GM18499 (cell line): Measurements from ENCODE around the gene UGT2B10.
"Not testable (repeated sequence)": the region's sequence is repeated elsewhere in the genome, so short reads cannot be mapped to it uniquely, and the experiment has no call there.

ENCODE experiments used
- ATAC-seq: cut with Tn5 transposase; IDR thresholded peaks from one replicate; pipeline ENCODE4 v1.9.1; 2021; ENCODE audit warnings: moderate number of reproducible peaks; ENCODE audit not compliant: insufficient read depth, unreplicated experiment

The UGT2B10 gene

DNA sequence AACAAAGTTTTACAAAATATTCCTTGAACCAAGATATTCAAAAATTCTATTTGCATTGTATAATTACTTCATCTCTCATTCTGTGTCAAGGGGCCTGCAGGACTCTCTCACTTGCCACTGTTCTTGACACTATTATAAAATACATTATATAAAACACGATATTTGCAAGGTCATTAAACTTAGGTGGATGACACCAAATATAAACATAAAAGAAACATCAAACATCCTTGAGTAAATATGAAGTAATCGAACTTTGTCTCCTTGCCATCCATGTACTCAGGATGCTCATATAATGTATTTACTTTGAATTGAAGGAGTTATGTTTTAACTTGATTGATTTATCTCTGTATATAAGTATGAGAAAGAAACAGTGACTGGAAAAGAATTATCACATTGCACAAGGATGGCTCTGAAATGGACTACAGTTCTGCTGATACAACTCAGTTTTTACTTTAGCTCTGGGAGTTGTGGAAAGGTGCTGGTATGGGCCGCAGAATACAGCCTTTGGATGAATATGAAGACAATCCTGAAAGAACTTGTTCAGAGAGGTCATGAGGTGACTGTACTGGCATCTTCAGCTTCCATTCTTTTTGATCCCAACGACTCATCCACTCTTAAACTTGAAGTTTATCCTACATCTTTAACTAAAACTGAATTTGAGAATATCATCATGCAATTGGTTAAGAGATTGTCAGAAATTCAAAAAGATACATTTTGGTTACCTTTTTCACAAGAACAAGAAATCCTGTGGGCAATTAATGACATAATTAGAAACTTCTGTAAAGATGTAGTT, at the start of gene UGT2B10:
TSS of gene UGT2B10 (plus strand) at position 378 of the 793 bp plus-strand sequence. CDS start at position 404, 26 bp downstream.
- not testable (repeated sequence) for ATAC-seq

GRCh38 chr4:68771836-68772235, 44.0 kb upstream of the UGT2B10 start:
- ATAC-seq = not testable (repeated sequence)

- no peak for ATAC-seq
These were observed 42.1 kb upstream of the UGT2B10 start for GRCh38 chr4:68773699-68774098.

DNA sequence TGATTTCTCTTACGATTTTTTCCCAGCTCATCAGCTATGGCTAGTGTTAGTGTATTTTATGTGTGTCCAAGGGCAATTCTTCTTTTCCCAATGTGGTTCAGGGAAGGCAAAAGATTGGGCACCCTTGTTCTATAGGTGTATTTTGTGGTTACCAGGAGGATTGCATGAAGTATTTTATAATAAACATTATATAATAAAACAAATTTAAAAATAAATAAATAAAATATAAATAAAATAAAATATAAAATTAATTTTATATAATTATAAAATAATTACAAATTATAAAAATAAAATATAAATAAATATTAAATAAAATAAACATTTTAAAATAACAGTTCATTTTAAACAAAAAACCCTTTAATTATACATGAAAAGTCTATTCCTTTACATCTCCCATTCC, 35.6 kb upstream of the UGT2B10 start:
- ATAC-seq = no peak

DNA sequence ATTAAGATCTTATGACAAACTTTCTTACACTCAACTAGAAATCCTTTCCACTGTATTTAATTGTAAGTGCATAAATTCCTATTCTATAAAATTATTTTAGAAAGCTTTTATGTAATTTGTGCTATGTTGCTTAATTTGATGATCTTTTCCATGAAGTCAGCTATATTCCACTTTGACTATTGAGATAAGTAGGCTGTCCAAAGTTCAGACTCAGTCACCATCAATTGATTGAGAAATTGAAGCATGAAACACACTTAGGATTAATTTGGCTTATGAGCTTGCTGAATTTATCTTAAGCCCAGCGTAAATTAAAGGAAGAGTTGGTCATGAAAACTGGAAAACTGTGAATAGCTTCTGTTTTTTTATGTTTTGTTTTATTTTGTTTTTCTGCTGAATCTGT, 18.7 kb upstream of the UGT2B10 start:
- no peak for ATAC-seq

GRCh38 chr4:68797618-68798017, 18.2 kb upstream of the UGT2B10 start:
- ATAC-seq = no peak

GRCh38 chr4:68803013-68803412, 12.8 kb upstream of the UGT2B10 start:
- no peak for ATAC-seq

GRCh38 chr4:68808060-68808459, 7.7 kb upstream of the UGT2B10 start:
- no peak for ATAC-seq

DNA sequence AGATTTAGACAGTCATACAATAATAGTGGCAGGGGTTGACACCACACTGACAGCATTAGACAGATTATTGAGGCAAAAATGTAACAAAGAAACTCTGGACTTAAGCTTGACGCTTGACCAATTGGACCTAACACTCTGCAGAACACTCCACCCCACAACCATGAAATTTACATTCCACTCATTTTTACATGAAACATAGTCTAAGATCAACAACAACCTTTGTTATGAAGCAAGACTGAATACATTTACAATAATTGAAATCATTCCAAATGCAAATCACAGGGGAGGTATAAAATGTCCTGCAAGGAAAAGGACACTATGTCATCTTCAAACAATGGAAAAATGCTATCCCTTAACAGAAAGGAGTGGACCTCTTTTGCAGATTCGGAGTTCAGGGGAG, 4.9 kb upstream of the UGT2B10 start:
- ATAC-seq = no peak

DNA sequence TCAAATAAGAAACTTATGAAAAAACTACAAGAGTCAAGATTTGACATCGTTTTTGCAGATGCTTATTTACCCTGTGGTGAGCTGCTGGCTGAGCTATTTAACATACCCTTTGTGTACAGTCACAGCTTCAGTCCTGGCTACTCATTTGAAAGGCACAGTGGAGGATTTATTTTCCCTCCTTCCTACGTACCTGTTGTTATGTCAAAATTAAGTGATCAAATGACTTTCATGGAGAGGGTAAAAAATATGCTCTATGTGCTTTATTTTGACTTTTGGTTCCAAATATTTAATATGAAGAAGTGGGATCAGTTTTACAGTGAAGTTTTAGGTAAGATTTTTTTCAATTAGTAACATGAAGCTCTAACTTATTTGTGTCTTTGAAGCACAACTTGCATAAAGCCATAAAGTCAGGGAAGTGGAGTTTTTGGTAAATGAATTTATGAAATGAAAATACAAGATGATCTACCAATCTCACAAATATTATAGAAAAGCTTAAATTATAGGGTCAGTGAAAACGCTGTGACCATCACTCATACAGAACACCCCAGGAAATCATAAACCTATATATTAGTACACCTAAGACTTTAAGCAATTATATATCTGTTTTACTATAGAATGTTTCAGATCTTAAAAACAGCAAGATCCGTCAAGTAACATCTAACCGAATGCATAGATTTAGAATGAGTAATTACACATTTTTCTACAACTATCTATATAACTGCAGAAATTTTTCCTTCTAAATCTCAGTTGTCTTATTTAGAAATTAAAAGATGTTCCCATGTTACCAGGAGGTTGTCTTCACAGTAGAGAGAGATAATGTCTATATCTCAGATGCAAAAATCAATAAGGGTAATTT, 844 bp downstream of the UGT2B10 start:
- not testable (repeated sequence) for ATAC-seq

DNA sequence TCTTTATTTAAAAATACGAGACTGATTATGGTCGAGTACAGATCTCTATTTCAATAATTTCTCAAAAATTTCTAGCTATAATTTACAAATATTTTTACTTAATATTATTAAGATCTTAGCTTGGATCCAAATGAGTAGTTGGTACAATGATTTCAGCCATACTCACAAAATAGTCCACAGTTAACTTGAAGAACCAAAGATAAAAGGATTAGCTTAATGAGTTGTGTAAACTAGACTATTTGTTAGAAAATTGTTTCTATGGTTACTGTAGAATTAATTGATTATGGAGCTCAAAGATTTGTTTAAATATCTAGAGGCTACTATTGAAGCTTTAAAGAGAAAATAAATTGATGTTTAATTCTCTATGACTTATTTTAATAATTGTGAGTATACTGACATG, 1.6 kb downstream of the UGT2B10 start:
- ATAC-seq = no peak

DNA sequence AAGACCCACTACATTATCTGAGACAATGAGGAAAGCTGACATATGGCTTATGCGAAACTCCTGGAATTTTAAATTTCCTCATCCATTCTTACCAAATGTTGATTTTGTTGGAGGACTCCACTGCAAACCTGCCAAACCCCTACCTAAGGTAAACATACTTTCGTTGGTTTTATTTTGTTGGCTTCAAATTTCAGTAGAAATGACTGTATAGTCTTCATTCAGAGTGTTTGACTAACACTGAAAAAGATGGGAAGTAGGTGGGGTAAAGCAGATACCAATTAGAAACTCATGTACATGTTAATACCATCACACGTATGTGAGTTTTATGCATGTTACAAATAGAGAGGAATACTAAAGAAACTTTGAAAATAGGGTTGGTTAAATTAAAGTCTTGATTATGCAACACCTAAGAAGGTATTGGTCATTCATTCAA, 2.3 kb downstream of the UGT2B10 start:
- not testable (repeated sequence) for ATAC-seq

GRCh38 chr4:68831642-68832041, 15.8 kb downstream of the UGT2B10 start:
- no peak for ATAC-seq

GRCh38 chr4:68850293-68850692, 34.5 kb downstream of the UGT2B10 start:
- no peak for ATAC-seq

- ATAC-seq = no peak
These were observed 40.0 kb downstream of the UGT2B10 start for GRCh38 chr4:68855771-68856170.

DNA sequence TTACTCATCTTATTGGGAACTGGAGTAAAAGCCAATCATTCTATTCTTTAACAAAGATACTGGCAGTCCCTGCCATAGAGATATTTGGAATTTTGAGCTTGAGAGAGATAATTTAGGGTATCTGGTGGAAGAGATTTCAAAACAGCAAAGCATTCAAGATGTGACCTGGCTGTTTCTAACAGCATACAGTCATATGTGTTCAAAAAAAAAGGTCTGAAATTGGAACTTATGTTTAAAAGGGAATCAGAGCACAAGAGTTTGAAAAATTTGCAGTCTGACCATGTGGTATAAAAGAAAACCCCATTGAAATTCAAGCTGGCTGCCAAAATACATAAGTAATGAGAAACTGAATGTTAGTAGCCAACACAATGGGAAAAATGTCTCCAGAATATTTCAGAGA, 42.2 kb downstream of the UGT2B10 start:
- no peak for ATAC-seq

GRCh38 chr4:68859655-68860054, 43.9 kb downstream of the UGT2B10 start:
- ATAC-seq = no peak

DNA sequence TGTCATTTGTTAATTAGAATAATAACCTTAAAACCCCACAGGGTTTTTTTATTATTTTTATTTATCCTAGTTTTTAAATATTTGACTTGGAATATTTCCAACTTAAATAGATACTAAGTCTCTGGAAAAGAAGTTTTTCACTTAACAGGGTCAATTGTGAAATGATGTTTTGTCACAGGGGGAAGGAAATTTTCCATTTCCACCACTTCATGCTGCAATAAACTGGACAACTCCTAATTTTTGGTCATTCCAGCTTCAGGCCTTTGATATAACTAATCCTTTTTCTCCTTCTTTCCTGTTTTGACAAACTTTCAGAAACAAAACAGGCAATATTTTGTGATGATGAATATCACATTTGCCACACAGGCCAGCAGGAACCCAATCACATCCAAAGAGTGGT, 45.3 kb downstream of the UGT2B10 start:
- no peak for ATAC-seq

DNA sequence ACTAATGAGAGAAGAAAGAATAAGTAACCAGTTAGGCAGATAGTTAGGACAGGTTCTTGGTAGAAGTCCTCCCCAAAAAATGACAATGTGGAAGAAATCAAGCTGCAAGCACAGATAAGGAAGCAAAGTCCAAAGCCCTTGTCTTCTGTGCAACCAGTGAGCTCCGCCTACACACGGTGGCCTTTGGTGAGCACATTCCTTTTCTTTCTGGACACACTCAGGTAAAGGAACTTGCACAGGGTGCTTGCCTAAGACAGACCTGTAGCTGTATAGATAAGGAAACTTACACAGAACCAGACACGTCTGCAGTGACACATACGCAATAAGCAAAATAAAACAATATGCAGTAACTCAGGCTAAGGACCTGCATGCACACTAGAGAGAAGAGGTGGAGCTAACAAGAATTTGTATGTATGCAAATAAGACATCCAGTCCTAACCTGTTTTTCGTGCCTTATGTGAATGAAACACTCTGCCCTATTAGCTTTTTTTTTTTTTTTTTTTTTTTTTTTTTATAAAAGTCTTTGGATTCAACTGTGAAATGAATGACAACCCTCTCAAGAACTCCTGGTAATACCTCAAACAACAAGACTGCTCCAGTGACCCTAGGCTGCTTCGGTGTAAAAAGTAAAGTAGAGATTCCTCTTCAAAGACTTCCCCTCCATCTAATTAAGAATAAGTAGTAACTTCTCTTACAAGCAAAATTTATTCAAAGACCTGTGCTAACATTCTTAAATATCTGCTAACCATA, 48.8 kb downstream of the UGT2B10 start:
- no peak for ATAC-seq

DNA sequence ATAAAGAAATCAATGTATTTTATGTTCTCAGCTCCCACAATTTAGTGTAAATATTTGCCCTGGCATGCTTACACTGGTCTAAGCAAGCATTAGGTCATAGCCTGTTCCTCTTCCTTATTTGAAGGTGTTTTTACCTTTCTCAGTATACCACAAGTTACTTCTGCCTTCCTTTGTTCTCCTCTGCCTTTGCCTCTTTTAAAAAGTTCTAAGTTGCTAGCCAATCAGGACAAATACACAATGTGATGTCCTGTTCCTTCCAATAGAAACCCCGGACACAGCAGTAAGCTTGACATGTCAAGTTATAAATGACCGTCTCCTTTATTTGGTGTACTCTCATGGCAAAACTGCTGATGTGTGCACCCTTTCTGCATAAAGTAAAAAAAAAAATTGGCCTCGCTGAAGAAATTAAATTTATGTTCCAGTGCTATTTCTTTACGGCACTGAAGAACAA, 49.4 kb downstream of the UGT2B10 start:
- ATAC-seq = no peak

GRCh38 chr4:68865760-68866159, 50.0 kb downstream of the UGT2B10 start:
- no peak for ATAC-seq
